Measurements from ENCODE around the gene RNF213. TPM values are rescaled to one million over a fixed set of nuclear protein-coding genes. Genes with fewer than 3 reads are reported as not detected.

RNF213 gene
- total and polyA plus RNA-seq, 4 donors: 67.0 to 198 (median 106) TPM

DNA sequence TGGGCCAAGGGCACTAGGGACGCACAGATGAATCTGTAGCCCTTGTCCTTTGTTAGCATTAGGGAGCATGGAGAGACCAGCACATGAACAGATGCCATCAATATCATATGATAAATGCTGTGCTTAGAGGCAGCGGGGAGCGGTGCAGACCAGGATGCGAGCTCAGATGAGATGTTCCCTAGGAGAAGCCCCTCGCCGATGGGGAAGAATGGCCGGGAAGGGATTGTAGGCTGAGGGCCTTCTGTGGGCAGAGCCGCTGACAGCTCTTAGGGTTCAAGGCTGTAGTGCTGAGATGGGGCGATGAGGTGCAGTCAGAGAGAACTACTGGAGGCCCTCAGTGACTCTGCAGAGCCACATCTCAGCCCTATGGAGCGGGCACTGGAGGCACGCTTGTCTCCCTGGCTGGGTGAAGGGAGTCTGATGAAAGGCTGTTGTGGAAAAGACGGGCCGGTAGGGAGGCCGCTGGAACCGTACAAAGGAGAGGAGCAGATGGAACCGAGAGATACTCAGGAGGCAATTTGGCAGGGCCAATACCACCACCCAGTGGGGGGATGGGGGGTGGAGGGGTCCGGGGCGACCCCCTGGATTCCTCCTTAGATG is 88.0 kb downstream of the RNF213 start:
- no peak for DNase-seq
- Histone ChIP-seq H3K27me3 (ENCODE audit: control insufficient read depth in 3 of 3, insufficient read depth in 3 of 3, low read length in 2 of 3) (no peaks in the 10 kb centered on the region), H3K36me3 (ENCODE audit: control insufficient read depth in 4 of 4, insufficient read depth in 4 of 4, low read length in 4 of 4) (peaks cover 30 to 79% (median 73%) of the 10 kb centered on the region in 4 donors), H3K9me3 (ENCODE audit: control insufficient read depth in 4 of 4, insufficient read depth in 3 of 4, low read length in 3 of 4) (no peaks in the 10 kb centered on the region), H3K27ac (ENCODE audit: low read depth in 1 of 2, low read length in 1 of 2) (no peak overlapping the region), H3K4me1 (ENCODE audit: control insufficient read depth in 5 of 5, insufficient read depth in 5 of 5, low read length in 5 of 5) (no peaks in the 10 kb centered on the region), H3K4me3 (no peak overlapping the region), H3K9ac (ENCODE audit: insufficient read depth in 1 of 2, low read length in 2 of 2) (no peak overlapping the region)
- no peak for ATAC-seq (ENCODE audit: insufficient read depth, low FRiP score)
- TF ChIP-seq, protein P1, sequence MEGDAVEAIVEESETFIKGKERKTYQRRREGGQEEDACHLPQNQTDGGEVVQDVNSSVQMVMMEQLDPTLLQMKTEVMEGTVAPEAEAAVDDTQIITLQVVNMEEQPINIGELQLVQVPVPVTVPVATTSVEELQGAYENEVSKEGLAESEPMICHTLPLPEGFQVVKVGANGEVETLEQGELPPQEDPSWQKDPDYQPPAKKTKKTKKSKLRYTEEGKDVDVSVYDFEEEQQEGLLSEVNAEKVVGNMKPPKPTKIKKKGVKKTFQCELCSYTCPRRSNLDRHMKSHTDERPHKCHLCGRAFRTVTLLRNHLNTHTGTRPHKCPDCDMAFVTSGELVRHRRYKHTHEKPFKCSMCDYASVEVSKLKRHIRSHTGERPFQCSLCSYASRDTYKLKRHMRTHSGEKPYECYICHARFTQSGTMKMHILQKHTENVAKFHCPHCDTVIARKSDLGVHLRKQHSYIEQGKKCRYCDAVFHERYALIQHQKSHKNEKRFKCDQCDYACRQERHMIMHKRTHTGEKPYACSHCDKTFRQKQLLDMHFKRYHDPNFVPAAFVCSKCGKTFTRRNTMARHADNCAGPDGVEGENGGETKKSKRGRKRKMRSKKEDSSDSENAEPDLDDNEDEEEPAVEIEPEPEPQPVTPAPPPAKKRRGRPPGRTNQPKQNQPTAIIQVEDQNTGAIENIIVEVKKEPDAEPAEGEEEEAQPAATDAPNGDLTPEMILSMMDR (IDR thresholded peaks at IDR 0.05; ENCODE audit: control extremely low read depth, extremely low read depth): no peak
- WGBS, 2 donors: 95 to 97% methylated on average over 17 of the region's 18 CpGs

DNA sequence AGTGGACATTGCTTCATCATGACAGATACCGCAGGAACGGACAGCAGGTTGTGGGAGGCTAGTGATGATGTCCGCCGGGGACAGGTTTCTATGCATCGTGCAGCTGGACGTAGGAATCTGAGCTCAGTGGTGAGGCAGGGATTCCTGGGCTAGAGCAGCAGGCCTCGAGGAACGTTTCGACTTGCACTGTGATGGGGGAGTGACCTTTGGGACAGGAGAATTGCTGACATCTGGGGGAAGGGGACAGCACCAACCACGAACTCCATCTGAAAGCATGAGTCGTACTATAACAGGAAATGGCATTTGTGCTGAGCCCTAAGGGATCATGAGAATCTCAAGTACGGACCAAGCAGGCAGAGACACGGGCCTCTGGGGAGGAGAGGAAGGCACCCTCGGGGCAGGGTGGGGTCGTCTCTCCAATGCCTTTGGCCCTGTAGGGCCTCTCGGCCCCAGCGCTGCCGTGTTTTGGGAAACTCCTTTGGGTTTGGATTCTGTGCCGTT is 88.5 kb downstream of the RNF213 start:
- no peaks in the 10 kb centered on the region for H3K27me3 ChIP-seq (ENCODE audit: control insufficient read depth in 3 of 3, insufficient read depth in 3 of 3, low read length in 2 of 3)
- no peaks in the 10 kb centered on the region for H3K4me1 ChIP-seq (ENCODE audit: control insufficient read depth in 5 of 5, insufficient read depth in 5 of 5, low read length in 5 of 5)
- TF ChIP-seq, protein P1 (IDR thresholded peaks at IDR 0.05; ENCODE audit: control extremely low read depth, extremely low read depth): no peak
- no peak for DNase-seq
- no peak overlapping the region for H3K9ac ChIP-seq (ENCODE audit: insufficient read depth in 1 of 2, low read length in 2 of 2)
- ATAC-seq (ENCODE audit: insufficient read depth, low FRiP score): no peak
- H3K36me3 ChIP-seq (ENCODE audit: control insufficient read depth in 4 of 4, insufficient read depth in 4 of 4, low read length in 4 of 4): peaks cover 27 to 83% (median 76%) of the 10 kb centered on the region in 4 donors
- no peak overlapping the region for H3K4me3 ChIP-seq
- no peaks in the 10 kb centered on the region for H3K9me3 ChIP-seq (ENCODE audit: control insufficient read depth in 4 of 4, insufficient read depth in 3 of 4, low read length in 3 of 4)
- no peak overlapping the region for H3K27ac ChIP-seq (ENCODE audit: low read depth in 1 of 2, low read length in 1 of 2)
- WGBS, 2 donors: 83 to 84% methylated on average over 19 of the region's 19 CpGs

DNA sequence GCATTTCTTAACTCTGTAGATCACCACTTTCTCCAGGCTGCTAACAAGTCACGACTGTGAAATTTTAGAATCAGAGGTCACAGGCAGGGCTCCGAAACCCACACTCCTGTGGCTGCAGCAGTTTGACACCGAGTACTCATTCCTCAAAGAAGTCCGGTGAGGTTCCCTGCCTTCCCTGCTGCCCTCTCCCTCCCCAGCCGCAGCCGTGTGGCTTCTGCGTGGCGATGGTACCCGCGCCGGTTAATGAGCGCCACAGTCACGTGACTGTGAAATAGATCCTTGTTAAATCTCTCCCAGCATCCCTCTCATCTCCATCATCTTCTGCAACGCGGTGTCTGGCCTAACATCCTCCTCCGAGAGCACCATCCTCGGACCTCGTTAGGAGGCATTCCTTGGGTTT is 89.1 kb downstream of the RNF213 start:
- WGBS, 2 donors: 96% methylated on average over 18 of the region's 18 CpGs
- ATAC-seq (ENCODE audit: insufficient read depth, low FRiP score): no peak
- H3K27me3 ChIP-seq (ENCODE audit: control insufficient read depth in 3 of 3, insufficient read depth in 3 of 3, low read length in 2 of 3): no peaks in the 10 kb centered on the region
- no peak overlapping the region for H3K27ac ChIP-seq (ENCODE audit: low read depth in 1 of 2, low read length in 1 of 2)
- H3K9me3 ChIP-seq (ENCODE audit: control insufficient read depth in 4 of 4, insufficient read depth in 3 of 4, low read length in 3 of 4): no peaks in the 10 kb centered on the region
- H3K4me3 ChIP-seq: no peak overlapping the region
- no peak overlapping the region for H3K9ac ChIP-seq (ENCODE audit: insufficient read depth in 1 of 2, low read length in 2 of 2)
- no peak for DNase-seq
- H3K36me3 ChIP-seq (ENCODE audit: control insufficient read depth in 4 of 4, insufficient read depth in 4 of 4, low read length in 4 of 4): peaks cover 29 to 85% (median 79%) of the 10 kb centered on the region in 4 donors
- no peaks in the 10 kb centered on the region for H3K4me1 ChIP-seq (ENCODE audit: control insufficient read depth in 5 of 5, insufficient read depth in 5 of 5, low read length in 5 of 5)
- TF ChIP-seq, protein P1 (IDR thresholded peaks at IDR 0.05; ENCODE audit: control extremely low read depth, extremely low read depth): no peak

Measured in lung (tissue), 12 donors.